Inflammatory macrophage (primary cell): ENCODE data around the gene TBC1D22A.

Experiments used
- DNase-seq, 2 donors: peaks; one replicate each; pipeline ENCODE4 v3.0.0-alpha.2; 2020 to 2022

Gene TBC1D22A

GRCh38 chr22:47089796-47090460, 327.5 kb downstream of the TBC1D22A start:
- DNase-seq = no peak

- no peak for DNase-seq
Measured at GRCh38 chr22:47090591-47091245, 328.3 kb downstream of the TBC1D22A start.

GRCh38 chr22:47091246-47091651, 328.8 kb downstream of the TBC1D22A start:
- DNase-seq = no peak

- DNase-seq = no peak
Measured at GRCh38 chr22:47091921-47092700, 329.7 kb downstream of the TBC1D22A start.

GRCh38 chr22:47092896-47093311, 330.5 kb downstream of the TBC1D22A start:
- DNase-seq = no peak

GRCh38 chr22:47093720-47094119, 331.3 kb downstream of the TBC1D22A start:
- DNase-seq = no peak

- DNase-seq = no peak
Measured at GRCh38 chr22:47094861-47095330, 332.4 kb downstream of the TBC1D22A start.

GRCh38 chr22:47095395-47096122, 333.1 kb downstream of the TBC1D22A start:
- DNase-seq = no peak

GRCh38 chr22:47098121-47098520, 335.7 kb downstream of the TBC1D22A start:
- no peak for DNase-seq

- DNase-seq = no peak
Measured at GRCh38 chr22:47098554-47098953, 336.1 kb downstream of the TBC1D22A start.

- no peak for DNase-seq
Measured at GRCh38 chr22:47100019-47100418, 337.6 kb downstream of the TBC1D22A start.

- DNase-seq = no peak
Measured at GRCh38 chr22:47100646-47101200, 338.3 kb downstream of the TBC1D22A start.

- DNase-seq = no peak
Measured at GRCh38 chr22:47101321-47101885, 339.0 kb downstream of the TBC1D22A start.

- no peak for DNase-seq
Measured at GRCh38 chr22:47102081-47102480, 339.6 kb downstream of the TBC1D22A start.

GRCh38 chr22:47102648-47103047, 340.2 kb downstream of the TBC1D22A start:
- DNase-seq = no peak

GRCh38 chr22:47105085-47105484, 342.6 kb downstream of the TBC1D22A start:
- no peak for DNase-seq

- DNase-seq = no peak
Measured at GRCh38 chr22:47106806-47107205, 344.4 kb downstream of the TBC1D22A start.

- no peak for DNase-seq
Measured at GRCh38 chr22:47107431-47107830, 345.0 kb downstream of the TBC1D22A start.

GRCh38 chr22:47110817-47111443, 348.5 kb downstream of the TBC1D22A start:
- no peak for DNase-seq

- DNase-seq = no peak
Measured at GRCh38 chr22:47111626-47112581, 349.5 kb downstream of the TBC1D22A start.
